CD4-positive, alpha-beta T cell treated with Interleukin-6 at 100 ng/mL for 8 hours (primary cell): Measurements from ENCODE around the gene MTMR2.
"Not testable (repeated sequence)": the region's sequence is repeated elsewhere in the genome, so short reads cannot be mapped to it uniquely, and the experiment has no call there.

Source experiments
- DNase-seq: peaks from one replicate; pipeline ENCODE4 v3.0.0-alpha.2; 2020; ENCODE audit warnings: mixed read lengths, low spot score

MTMR2 gene

GRCh38 chr11:95816037-95816436, 107.9 kb downstream of the MTMR2 start:
- no peak for DNase-seq

- not testable (repeated sequence) for DNase-seq
These were observed 112.9 kb downstream of the MTMR2 start for GRCh38 chr11:95811052-95811451.

- not testable (repeated sequence) for DNase-seq
These were observed 117.4 kb downstream of the MTMR2 start for GRCh38 chr11:95806464-95806863.

DNA sequence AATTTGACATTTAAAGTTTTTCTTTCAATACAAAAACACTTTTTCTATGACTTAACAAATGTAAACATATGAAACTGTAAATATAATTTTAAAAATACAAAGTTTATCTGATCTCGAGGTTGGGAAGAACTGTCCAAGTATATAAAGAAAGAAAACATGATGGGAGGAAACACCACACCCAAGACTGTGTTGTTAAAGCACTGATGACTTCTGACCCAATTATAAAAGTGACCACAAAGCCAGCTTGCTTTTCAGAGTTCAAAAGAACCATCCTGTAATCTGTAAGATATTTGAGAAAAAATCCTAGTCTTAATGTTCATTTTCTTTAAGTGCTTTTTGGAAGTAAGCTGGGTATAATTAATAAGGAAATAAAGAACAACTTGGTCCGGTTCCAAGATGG, 118.0 kb downstream of the MTMR2 start:
- no peak for DNase-seq

- DNase-seq: no peak
These were observed 119.9 kb downstream of the MTMR2 start for GRCh38 chr11:95803973-95804372.

GRCh38 chr11:95802806-95803205, 121.1 kb downstream of the MTMR2 start:
- no peak for DNase-seq

DNA sequence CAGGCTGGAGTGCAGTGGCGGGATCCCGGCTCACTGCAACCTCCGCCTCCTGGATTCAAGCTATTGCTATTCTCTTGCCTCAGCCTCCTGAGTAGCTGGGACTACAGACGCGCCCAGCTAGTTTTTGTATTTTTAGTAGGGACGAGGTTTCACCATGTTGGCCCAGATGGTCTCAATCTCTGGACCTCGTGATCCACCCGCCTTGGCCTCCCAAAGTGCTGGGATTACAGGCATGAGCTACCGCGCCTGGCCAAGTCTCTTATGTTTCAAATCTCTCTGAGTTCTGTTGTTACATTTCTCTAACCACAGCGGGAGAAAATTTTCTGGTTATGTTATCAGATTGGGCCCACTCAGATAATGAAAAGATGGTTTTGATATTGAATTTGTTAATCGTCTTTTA, 123.5 kb downstream of the MTMR2 start:
- DNase-seq: no peak

DNA sequence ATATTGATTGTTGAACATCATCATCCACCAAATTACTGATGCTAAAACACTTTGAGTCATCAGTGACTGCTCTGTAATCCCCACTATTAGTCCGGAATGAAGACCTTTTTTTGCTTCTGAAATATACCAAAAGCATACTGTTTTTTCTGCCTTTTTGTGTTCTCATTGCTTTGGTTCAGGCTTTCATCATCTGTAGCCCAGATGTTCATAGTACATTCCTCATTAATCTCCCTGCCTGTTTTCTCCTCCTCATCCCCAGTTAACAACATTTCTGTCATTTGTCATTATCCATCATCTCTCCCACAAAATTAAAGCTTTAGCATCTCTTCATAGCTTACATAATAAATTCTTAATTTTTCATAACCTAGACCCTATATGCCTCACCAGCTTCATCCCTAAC, 124.4 kb downstream of the MTMR2 start:
- no peak for DNase-seq

GRCh38 chr11:95796501-95796900, 127.4 kb downstream of the MTMR2 start:
- no peak for DNase-seq

DNA sequence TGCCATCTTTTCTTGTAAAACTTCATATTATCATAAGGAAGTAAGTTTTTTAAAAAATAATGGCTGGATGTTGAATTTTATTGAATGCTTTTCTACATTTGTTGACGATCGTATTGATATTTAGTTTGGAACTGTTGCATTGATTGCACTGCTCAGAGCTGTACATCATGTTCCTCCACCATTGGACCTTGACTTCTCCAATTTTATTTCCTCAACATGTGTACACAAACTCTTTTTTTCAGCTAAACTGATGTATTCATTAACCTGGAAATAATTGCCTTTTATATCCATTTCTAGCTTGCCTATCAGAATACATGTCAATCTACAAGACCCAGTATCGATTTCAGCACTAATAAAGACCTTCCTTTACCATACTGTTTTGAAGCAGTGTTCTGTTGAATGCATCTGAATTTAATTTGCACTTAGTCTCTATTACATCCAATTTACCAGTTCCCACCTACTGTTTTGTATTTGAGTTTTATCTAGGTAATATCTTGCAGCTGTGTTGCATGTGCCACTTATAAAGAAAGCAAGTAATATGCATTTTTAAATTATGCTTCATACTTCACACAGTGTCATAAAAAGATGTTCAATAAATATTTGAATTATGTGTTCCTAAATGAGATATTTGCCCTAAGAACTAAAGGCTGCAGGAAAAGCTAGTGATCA, 128.1 kb downstream of the MTMR2 start:
- DNase-seq: no peak

DNA sequence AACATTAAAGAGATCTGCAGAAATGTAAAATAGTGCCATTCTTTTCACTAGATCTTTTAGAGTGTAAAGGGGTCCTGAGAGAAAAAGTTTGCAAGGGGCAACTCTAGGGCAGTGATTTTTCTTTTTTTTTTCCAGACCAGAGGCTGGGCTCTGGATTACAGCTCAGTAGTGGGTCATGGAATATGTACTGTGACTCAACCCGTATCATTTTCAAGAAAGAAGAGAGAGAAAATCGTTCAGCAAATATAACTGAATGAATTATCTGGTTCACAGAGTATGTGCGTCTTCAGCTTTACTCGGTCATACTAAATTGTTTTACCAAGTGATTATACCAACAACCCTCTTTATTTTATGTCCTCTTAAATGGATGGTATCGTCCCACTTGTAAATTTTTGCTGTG, 129.8 kb downstream of the MTMR2 start:
- no peak for DNase-seq

- no peak for DNase-seq
These were observed 130.8 kb downstream of the MTMR2 start for GRCh38 chr11:95793116-95793515.

GRCh38 chr11:95792700-95793099, 131.2 kb downstream of the MTMR2 start:
- DNase-seq: no peak

- no peak for DNase-seq
These were observed 131.7 kb downstream of the MTMR2 start for GRCh38 chr11:95792200-95792599.

DNA sequence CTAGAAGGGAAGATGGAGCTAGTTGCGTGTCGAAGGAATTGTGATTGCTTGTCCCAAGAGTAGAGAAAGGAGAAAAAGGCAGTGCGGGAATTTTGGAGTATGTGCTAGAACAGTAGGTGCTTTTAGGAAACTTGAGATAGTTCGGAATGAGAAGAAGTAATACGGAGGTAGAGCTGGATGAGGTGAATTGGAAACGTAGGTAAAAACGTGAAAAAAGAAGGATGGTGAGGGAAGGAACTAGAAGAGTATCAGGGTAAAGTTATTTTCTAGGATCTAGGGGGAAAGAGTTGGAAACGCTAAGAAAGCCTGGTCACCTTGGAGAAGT, 132.2 kb downstream of the MTMR2 start:
- DNase-seq: no peak

- peak; percentile 31 for DNase-seq
These were observed 132.8 kb downstream of the MTMR2 start for GRCh38 chr11:95790933-95791708.

GRCh38 chr11:95790123-95790932, 133.6 kb downstream of the MTMR2 start, which contains the start of gene CEP57:
CEP57 (plus strand) TSS chr11:95790498; CDS start chr11:95790699, 201 bp downstream.
- peak; percentile 94 for DNase-seq

- peak; percentile 96 for DNase-seq
These were observed 134.3 kb downstream of the MTMR2 start, which contains the start of gene FAM76B for GRCh38 chr11:95789506-95790122. FAM76B (minus strand) TSS chr11:95789782; CDS start chr11:95789478, 304 bp downstream.

DNA sequence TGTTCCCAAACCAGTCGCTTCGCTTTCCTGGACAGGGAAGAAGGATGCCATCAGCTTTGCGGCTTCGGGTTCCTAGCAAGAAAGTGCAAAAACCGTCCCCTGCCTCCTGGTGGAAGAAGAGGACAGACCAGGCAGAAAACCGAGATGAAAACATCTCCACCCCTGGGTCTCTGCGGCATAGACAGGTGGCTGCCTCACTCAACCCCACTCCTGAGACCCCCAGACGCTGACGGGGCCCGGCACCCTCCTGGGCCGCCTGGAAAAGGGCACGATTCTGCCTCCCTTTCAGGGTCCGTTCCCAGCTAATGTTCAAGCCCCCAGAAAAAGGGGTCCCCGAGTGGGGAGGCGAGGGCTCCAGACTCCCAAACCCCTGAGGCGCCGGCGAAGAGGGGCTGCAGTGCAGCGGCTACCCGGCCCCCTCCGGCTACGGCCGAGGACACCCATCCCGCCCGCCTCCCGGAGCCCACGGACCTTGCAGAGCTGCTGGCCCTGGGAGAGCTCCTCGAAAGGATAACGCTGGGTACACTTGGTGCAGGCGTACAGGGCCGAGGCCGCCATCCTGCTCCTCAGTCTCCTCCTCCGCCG, 134.9 kb downstream of the MTMR2 start:
- DNase-seq: peak; percentile 23
